ENCODE results near the gene UGT1A6.

GRCh38 chr2:233807966-233808935 is 115.6 kb downstream of the UGT1A6 start:
- TF ChIP-seq CTCF (IDR thresholded peaks at IDR 0.05) = no peak
- no peak for TF ChIP-seq POLR2A (IDR thresholded peaks at IDR 0.05)

All from breast epithelium (tissue), 3 donors.